HG03064 (cell line): ENCODE results near the gene TAC4.
A peak's percentile ranks its signal among the peaks of the same experiment; 100 is the strongest.

Experiments
- ATAC-seq: cut with Tn5 transposase; IDR thresholded peaks from one replicate; pipeline ENCODE4 v1.9.1; 2021; ENCODE audit warnings: low read depth; ENCODE audit not compliant: unreplicated experiment

The TAC4 gene

DNA sequence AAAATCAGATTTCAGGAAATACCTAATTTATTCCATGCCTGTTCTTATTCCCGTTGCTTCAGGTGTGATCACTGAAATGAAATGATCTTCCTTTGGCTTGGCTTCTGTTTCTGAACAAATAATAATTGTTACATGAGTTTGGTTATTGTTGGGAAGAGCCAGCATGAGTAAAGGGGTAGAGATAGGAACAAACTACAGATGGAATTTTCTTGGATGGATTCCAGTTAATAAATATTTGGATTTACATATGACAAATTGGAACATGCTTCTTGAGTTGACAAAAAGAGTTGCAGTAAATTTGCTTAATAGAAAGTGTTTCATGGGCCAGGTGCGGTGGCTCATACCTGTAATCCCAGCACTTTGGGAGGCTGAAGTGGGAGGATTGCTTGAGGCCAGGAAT is 28.2 kb downstream of the TAC4 start:
- ATAC-seq, result no peak

DNA sequence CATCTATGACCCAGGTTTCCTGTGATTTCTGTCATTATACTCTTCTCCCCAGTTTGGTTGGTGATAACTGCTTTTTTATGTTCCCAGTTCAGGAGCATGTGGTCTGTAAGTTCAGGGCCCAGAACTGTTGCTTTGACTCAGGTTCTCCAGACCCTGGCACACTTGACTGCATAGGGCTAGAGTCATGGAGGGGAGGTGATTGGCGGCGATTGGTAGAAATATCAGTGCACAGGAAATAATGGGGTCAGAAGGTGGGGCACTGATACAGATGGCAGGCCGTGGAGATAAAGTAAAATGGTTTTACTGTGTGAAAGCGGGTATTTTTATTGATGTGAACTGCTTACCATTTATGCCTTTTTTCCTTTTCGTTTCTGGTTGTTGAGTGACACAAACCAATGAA is 28.7 kb downstream of the TAC4 start:
- no peak for ATAC-seq

DNA sequence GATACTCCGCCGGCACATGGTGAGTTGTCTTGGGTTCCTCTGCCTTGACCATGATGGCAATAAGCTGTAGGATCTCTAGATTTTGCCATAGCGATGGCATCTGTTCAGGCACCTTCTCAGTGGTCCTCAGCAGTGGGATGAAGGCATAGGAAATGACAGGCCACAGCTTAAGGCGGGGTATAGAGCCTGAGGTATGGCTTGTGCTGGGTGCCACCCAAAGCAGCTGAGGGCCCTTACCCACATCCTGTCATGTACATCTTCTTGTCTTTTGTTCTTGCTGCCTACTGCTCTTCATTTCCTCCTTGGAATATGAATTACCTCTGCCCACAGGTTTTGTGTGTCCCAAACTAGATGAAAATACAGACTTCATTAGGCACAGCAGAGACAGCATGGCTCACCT is 29.9 kb downstream of the TAC4 start:
- ATAC-seq, result no peak

DNA sequence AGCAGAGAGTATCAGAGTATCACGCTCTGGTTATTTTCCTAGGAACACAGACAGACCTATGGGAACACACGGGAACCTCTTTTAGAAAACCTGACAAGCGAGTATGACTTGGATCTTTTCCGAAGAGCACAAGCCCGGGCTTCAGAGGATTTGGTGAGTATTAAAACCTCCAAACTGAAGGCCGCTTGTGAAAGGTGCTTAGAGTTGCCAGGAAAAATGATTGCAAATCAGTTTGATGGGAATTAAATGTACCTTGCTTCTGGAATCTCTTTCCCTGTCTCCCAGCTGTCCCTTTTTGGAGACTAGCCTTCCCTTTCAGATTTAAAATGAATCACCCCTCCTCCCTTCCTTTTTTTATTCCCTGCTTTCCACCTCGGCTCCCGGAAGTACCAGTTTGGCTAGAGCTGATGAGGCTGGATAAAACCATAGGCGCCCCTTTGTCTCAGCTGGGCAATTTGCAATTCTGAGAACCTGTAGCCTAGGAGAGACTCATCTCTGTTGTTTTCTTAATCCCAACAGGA is 32.0 kb downstream of the TAC4 start:
- ATAC-seq, result no peak

DNA sequence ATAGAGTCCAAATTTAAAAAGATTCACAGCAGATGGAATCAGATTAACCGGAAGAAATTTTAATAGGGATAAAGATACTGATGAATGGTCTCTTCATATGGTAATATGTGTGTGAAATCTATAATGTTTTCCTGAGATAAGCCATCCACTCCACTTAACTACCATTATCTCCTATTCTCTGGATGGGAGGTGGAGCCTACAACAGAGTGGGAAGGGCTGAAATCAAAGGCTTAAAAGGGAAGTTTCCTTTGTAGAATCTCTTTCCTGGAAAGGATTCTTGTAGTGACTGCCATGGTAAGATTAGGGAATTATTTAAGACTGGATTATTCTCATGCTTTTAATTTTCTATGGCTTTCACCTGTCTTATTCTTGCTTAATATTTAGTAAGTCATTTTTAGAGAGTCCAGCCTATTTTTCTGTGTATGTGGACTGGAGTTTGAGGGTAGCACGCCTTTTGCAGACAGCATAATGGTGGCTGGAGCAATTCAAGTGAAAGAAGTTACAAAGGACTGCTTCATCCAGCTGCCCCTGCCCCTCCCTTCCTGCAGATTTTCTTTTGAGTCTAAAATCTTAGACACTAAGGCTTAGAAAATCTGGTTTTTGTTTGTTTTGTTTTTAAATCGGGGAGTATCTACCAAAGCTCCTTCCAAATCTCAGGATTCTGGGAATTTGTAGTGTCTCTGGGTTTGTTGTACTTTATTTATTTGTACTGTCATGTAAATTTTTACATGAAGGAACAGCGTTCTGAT is 32.9 kb downstream of the TAC4 start:
- no peak for ATAC-seq

DNA sequence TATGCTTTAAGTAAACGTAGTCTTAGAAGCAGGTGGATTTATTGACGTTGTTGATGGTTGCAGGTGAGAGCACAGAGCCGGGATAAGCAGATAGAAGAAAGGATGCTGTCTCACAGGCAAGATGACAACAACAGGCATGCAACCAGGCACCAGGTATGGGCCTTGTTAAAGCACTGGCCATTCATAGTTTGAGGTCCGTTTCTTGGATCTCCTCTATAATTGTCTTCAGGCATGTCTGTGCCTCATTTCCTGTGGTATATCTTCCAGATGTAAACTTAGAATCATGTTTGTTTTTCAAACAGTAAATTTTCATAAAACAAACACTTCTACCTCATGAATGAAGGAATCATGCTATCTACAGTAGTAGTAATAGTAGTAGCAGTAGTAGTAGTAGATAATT is 38.8 kb downstream of the TAC4 start:
- ATAC-seq, result no peak

DNA sequence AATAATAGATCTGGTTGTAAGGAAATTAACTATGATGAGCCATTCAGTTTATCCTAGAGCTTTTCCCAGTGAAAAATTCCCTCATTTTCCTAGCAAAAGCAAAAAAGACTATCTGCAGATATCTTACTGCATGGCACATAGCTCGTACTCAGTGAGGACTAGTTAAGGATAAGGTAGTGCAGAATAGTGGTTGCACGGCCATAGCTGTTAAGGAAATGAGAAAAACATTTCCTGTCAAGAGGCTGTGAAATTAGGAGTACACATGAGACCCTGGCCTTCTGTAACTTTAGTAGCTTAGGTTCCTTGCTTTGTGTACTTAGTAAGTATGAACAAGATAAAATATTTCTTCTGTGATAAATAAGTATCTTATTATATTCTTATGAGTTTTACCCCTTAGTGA is 49.1 kb downstream of the TAC4 start:
- ATAC-seq, result no peak

DNA sequence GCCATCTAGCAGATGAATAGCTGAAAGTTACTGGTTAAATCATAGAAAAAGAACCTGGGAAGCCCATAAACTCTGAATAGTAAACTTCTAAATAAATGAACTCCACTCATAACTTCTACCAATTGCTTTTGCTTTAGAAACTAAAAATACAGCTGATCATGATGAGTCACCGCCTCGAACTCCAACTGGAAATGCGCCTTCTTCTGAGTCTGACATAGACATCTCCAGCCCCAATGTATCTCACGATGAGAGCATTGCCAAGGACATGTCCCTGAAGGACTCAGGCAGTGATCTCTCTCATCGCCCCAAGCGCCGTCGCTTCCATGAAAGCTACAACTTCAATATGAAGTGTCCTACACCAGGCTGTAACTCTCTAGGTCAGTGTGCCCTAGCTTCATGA is 49.7 kb downstream of the TAC4 start:
- ATAC-seq, result no peak

DNA sequence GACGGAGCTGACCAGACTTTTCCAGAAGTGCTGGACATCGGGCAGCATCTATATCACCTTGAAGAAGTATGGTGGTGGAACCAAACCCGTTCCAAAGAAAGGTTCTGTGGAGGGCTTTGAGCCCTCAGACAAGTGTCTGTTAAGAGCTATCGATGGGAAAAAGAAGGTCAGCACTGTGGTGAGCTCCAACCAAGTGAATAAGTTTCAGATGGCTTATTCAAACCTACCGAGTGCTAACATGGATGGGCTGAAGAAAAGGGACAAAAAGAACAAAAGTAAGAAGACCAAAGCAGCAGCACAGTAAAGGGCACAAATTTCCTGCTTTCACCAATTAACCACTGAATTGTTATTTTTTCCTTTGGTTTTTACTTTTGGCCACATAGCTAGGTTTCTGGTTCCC is 52.5 kb downstream of the TAC4 start:
- ATAC-seq, result no peak

DNA sequence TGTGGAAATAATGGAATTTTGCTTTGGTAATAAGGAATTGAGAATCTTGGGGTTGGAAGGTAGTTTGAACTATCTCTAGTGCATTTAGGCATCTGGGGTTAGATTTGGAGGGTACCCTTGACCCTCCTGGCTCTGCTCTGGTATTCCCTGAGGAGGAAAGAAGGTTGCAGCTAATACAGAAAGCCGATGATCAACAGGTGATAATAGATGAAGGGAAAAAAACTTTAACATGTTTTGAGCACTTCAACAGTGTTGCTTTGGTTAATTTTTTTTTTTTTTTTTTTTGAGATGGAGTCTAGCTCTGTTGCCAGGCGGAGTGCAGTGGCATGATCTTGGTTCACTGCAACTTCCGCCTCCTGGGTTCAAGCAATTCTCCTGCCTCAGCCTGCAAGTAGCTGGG is 54.6 kb downstream of the TAC4 start:
- ATAC-seq, result no peak

DNA sequence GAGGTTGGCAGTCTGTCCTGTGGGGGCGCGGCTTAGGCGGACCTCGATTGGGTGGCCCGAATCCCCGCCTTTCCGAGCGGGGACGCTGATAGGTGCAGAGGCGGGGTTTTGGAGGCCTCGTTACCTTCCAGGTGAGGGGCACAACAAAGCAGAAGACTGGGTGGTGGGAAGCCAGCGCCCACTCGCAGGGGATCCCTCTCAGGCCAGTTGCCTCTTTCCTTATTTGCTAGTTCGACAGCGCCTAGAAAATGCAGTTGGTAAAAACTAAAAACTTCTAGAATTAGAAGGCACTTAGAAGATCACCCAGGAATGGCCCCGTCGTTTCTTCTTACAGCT is 58.7 kb downstream of the TAC4 start:
- no peak for ATAC-seq

DNA sequence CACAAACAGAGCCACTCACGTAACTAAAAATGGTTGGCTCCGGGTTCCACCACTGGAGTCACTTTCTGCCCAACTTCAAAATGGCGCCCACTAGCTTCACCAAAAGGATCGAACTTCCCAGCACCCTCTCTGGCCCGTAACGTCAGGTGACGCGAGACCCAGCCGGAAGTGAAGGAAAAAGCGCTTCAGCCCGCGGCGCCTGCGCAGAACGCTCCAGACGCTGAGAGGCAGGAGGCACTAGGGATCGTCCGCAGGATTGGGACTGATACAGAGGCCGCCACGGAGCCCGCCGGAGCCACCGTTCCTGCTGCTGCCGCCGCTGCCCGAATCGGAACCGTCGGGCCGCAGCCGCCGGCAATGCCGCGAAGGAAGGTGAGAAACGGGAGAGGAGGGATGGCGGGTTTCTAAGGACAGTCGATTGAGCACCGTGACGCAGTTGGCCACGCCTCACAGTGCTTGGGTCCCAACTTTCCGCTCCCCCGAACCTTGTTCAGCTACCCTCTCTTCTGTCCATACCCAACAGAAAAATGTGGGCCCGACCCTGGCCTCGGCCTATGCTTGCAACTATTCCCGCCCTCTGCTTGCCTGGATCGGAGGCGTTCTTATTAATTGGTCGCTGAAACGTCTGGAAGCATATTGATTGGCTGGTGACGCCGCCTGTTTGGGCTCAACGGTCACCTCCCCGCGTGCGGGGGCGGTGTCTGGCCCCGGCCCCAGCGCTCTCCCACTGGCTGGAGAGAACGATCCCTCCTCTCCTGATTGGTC is 59.2 kb downstream of the TAC4 start, which contains the start of gene KAT7:
TSS of gene KAT7 (plus strand) at position 204 of the 765 bp plus-strand sequence. CDS start at position 358, 154 bp downstream.
- peak; percentile 73 for ATAC-seq
